Measurements from ENCODE around the gene GLI2.

Gene GLI2

DNA sequence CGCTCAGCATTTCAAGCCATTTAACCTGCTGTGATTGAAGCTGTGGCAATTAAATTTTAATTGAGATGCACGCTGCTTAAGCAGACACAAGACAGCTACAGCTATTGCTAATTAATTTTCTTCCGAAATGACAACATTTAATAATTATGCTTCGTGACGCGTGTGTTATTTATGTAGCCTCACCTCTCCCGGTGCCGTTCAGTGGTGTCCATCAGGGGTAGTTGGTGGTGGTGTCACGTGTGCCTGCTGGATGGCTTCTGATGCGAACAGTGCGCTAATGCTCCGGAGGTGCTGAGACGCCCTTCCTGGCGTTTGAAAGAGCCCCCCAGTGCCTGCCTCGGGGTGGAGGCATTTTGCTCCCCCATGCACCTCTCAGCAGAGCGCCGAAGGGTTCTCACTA is 39.5 kb downstream of the GLI2 start:
- in situ Hi-C loops (cut with HindIII; ENCODE audit: low sequenced_read_pairs), result no loop called here
- H3K4me3 ChIP-seq (ENCODE audit: low read depth, low read length), result no peak overlapping the region
- no peak for TF ChIP-seq CTCF (IDR thresholded peaks at IDR 0.05; ENCODE audit: low read depth, low read length)
- no peak for DNase-seq (ENCODE audit: low read depth, low spot score)

GRCh38 chr2:120775801-120776589 is 40.3 kb downstream of the GLI2 start:
- H3K4me3 ChIP-seq (ENCODE audit: low read depth, low read length), result no peak overlapping the region
- TF ChIP-seq CTCF (IDR thresholded peaks at IDR 0.05; ENCODE audit: low read depth, low read length), result no peak
- DNase-seq (ENCODE audit: low read depth, low spot score), result no peak
- in situ Hi-C loops (cut with HindIII; ENCODE audit: low sequenced_read_pairs), result no loop called here

GRCh38 chr2:120776649-120777048 is 41.0 kb downstream of the GLI2 start:
- H3K4me3 ChIP-seq (ENCODE audit: low read depth, low read length), result no peak overlapping the region
- no peak for TF ChIP-seq CTCF (IDR thresholded peaks at IDR 0.05; ENCODE audit: low read depth, low read length)
- no peak for DNase-seq (ENCODE audit: low read depth, low spot score)
- in situ Hi-C loops (cut with HindIII; ENCODE audit: low sequenced_read_pairs), result no loop called here

DNA sequence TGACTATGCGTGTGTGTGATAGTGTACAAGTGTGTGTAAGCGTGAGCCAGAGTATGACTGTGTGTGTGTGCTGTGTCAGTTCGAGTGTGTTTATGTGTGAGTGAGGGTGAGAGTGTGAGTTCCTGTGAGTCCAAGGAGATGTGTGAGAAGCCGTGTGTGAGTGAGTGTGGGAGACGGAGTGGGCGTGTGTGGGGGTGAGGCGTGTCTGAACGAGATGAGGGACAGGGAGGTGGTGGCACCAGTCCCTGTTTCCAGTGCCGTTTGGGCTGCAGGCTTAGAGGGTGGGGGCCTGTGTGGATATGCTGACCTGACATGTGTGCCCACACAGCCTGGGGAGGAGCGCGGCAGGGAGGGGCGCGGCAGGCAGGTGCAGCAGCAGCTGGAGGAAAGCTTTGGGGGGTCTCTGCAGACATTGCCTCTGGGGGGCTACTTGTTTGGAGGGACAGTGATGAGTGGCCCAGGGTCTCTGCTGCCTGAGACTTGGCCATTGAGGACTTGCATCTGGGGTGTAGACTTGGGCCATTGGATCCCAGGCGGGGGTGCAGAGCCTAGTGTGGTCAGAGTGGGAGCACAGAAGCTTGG is 41.6 kb downstream of the GLI2 start:
- H3K4me3 ChIP-seq (ENCODE audit: low read depth, low read length), result no peak overlapping the region
- no peak for DNase-seq (ENCODE audit: low read depth, low spot score)
- in situ Hi-C loops (cut with HindIII; ENCODE audit: low sequenced_read_pairs), result no loop called here
- no peak for TF ChIP-seq CTCF (IDR thresholded peaks at IDR 0.05; ENCODE audit: low read depth, low read length)

- DNase-seq (ENCODE audit: low read depth, low spot score), result no peak
- in situ Hi-C loops (cut with HindIII; ENCODE audit: low sequenced_read_pairs), result no loop called here
- TF ChIP-seq CTCF (IDR thresholded peaks at IDR 0.05; ENCODE audit: low read depth, low read length), result no peak
- no peak overlapping the region for H3K4me3 ChIP-seq (ENCODE audit: low read depth, low read length)
Observed at GRCh38 chr2:120777787-120778186, 42.1 kb downstream of the GLI2 start.

- H3K4me3 ChIP-seq (ENCODE audit: low read depth, low read length), result no peak overlapping the region
- in situ Hi-C loops (cut with HindIII; ENCODE audit: low sequenced_read_pairs), result no loop called here
- TF ChIP-seq CTCF (IDR thresholded peaks at IDR 0.05; ENCODE audit: low read depth, low read length), result no peak
- DNase-seq (ENCODE audit: low read depth, low spot score), result no peak
Observed at GRCh38 chr2:120778244-120778643, 42.6 kb downstream of the GLI2 start.
